Testis (tissue), 3 donors: ENCODE data around the gene CHST5. TPM values are rescaled to one million over a fixed set of nuclear protein-coding genes. Genes with fewer than 3 reads are reported as not detected.
"Not testable (repeated sequence)": the region's sequence is repeated elsewhere in the genome, so short reads cannot be mapped to it uniquely, and the experiment has no call there.

Experiments
- DNase-seq: peaks from one replicate; pipeline ENCODE4 v3.0.0-alpha.2; 2019
- H3K27ac ChIP-seq, 2 donors: fragments of 200-600 bp; sonication (generic); one replicate each; pipeline ENCODE4 v1.5.1; 2019
- H3K27me3 ChIP-seq: fragments of 200-600 bp; sonication (generic); one replicate; pipeline ENCODE4 v1.5.1; 2019
- H3K36me3 ChIP-seq: fragments of 200-600 bp; sonication (generic); one replicate; pipeline ENCODE4 v1.5.1; 2017; ENCODE audit warnings: low read depth; ENCODE audit errors: missing control alignments
- H3K4me1 ChIP-seq: fragments of 200-600 bp; sonication (generic); one replicate; pipeline ENCODE4 v1.5.1; 2019
- H3K4me3 ChIP-seq, 2 donors: fragments of 200-600 bp; sonication (generic); one replicate each; pipeline ENCODE4 v1.5.1; 2017 to 2019
- H3K9me3 ChIP-seq: fragments of 200-600 bp; sonication (generic); one replicate; pipeline ENCODE4 v1.5.1; 2017
- CTCF ChIP-seq, 3 experiments: fragments of 450-650 bp in 2 of 3; fragments of 200-600 bp in 1 of 3; sonication (generic) in 1 of 3; IDR thresholded peaks; one replicate each; pipeline ENCODE4 v1.5.1; 2016 to 2019; ENCODE audit warnings: antibody characterized with exemption in 3 of 3, mild to moderate bottlenecking in 2 of 3, moderate library complexity in 1 of 3
- POLR2A ChIP-seq: fragments of 450-650 bp; IDR thresholded peaks from one replicate; pipeline ENCODE4 v1.6.1; 2017; ENCODE audit warnings: antibody characterized with exemption, mild to moderate bottlenecking, moderate library complexity
- WGBS, 2 donors: methylation state at CpG; one replicate each; pipeline ENCODE4 v1.1.5; 2018; 5-methylcytosine and 5-hydroxymethylcytosine counted together
- intact Hi-C: fragments of 100-400 bp; cut with DNase I; formaldehyde crosslinking; loops from one replicate; pipeline ENCODE4 v1.15.1; 2023; ENCODE audit warnings: low total_unique reads
- polyA plus RNA-seq: library from polyadenylated mRNA; stranded (reverse); fragments of 350-450 nt; fragmentation: Illumina TruSeq; extraction: RNeasy Lipid Tissue Mini Kit (QIAGEN cat#74804); gene quantifications from one replicate; pipeline ENCODE4 v1.2.3, GENCODE V29; 2014; ENCODE audit warnings: low read depth, low replicate concordance; ENCODE audit not compliant: insufficient read depth
- total RNA-seq, 2 donors: library from RNA; depleted of rRNA; stranded (reverse); fragments of >200 nt; gene quantifications; one replicate each; pipeline ENCODE4 v1.2.3, GENCODE V29; 2016

CHST5 gene
- total and polyA plus RNA-seq, 3 donors from 2014 or later, result 0.26 to 0.74 (median 0.55) TPM

- H3K9me3 ChIP-seq, result no peaks in the 10 kb centered on the region
- H3K4me3 ChIP-seq, result peak overlapping the region; percentile 75 to 89
- TF ChIP-seq CTCF (IDR thresholded peaks at IDR 0.05) (no peak), POLR2A (no peak)
- H3K4me1 ChIP-seq, result peaks cover 12% of the 10 kb centered on the region
- WGBS, 2 donors, result 2% methylated on average over 26 of the region's 26 CpGs
- peak; percentile 94 for DNase-seq
- peak overlapping the region; percentile 59 to 90 for H3K27ac ChIP-seq
- H3K36me3 ChIP-seq, result no peaks in the 10 kb centered on the region
- no peaks in the 10 kb centered on the region for H3K27me3 ChIP-seq
- intact Hi-C loops, result no loop called here
Measured at GRCh38 chr16:75555213-75555706, 19.4 kb upstream of the CHST5 start.

GRCh38 chr16:75552951-75553350 lies 17.0 kb upstream of the CHST5 start:
- no peak overlapping the region for H3K4me3 ChIP-seq
- no peak for TF ChIP-seq CTCF (IDR thresholded peaks at IDR 0.05)
- no peak for TF ChIP-seq POLR2A
- no peaks in the 10 kb centered on the region for H3K27me3 ChIP-seq
- no peaks in the 10 kb centered on the region for H3K9me3 ChIP-seq
- H3K36me3 ChIP-seq, result no peaks in the 10 kb centered on the region
- no peak for DNase-seq
- peak overlapping the region in 1 of 2 donors; percentile 27 for H3K27ac ChIP-seq
- 68 to 73% methylated on average over 2 of the region's 2 CpGs for WGBS, 2 donors
- peaks cover 5% of the 10 kb centered on the region for H3K4me1 ChIP-seq
- intact Hi-C loops, result no loop called here

GRCh38 chr16:75550211-75550662 lies 14.3 kb upstream of the CHST5 start:
- TF ChIP-seq POLR2A, result no peak
- TF ChIP-seq CTCF (IDR thresholded peaks at IDR 0.05), result peak in 2 of 3 experiments; percentile 27 to 52
- Histone ChIP-seq H3K9me3 (no peaks in the 10 kb centered on the region), H3K36me3 (no peaks in the 10 kb centered on the region), H3K4me3 (no peak overlapping the region), H3K27ac (no peak overlapping the region), H3K4me1 (peaks cover 5% of the 10 kb centered on the region), H3K27me3 (no peaks in the 10 kb centered on the region)
- peak; percentile 59 for DNase-seq
- WGBS, 2 donors, result 82 to 92% methylated on average over 7 of the region's 7 CpGs
- intact Hi-C loops, result no loop called here

GRCh38 chr16:75548456-75548855 lies 12.5 kb upstream of the CHST5 start:
- H3K4me3 ChIP-seq, DNase-seq, H3K27me3 ChIP-seq, H3K27ac ChIP-seq, intact Hi-C loops, H3K36me3 ChIP-seq, H3K4me1 ChIP-seq, H3K9me3 ChIP-seq: not testable (repeated sequence)
- 97 to 98% methylated on average over 9 of the region's 9 CpGs for WGBS, 2 donors

GRCh38 chr16:75546293-75546692 lies 10.4 kb upstream of the CHST5 start:
- TF ChIP-seq POLR2A (no peak), CTCF (IDR thresholded peaks at IDR 0.05) (no peak)
- Histone ChIP-seq H3K27ac (no peak overlapping the region), H3K4me3 (no peak overlapping the region), H3K36me3 (no peaks in the 10 kb centered on the region), H3K4me1 (no peaks in the 10 kb centered on the region), H3K9me3 (no peaks in the 10 kb centered on the region), H3K27me3 (no peaks in the 10 kb centered on the region)
- WGBS, 2 donors, result 93 to 98% methylated on average over 7 of the region's 7 CpGs
- intact Hi-C loops, result no loop called here
- no peak for DNase-seq

GRCh38 chr16:75545879-75546278 lies 10.0 kb upstream of the CHST5 start:
- WGBS, 2 donors, result 100% methylated on average over 1 of the region's 1 CpG; no CpG with 5 or more reads in 1 of the 2 donors
- H3K36me3 ChIP-seq, H3K27me3 ChIP-seq, H3K27ac ChIP-seq, H3K4me1 ChIP-seq, intact Hi-C loops, H3K9me3 ChIP-seq, DNase-seq, H3K4me3 ChIP-seq: not testable (repeated sequence)

GRCh38 chr16:75542462-75542861 lies 6.6 kb upstream of the CHST5 start:
- H3K9me3 ChIP-seq, H3K27me3 ChIP-seq, H3K4me1 ChIP-seq, intact Hi-C loops, H3K27ac ChIP-seq, H3K4me3 ChIP-seq, DNase-seq, H3K36me3 ChIP-seq: not testable (repeated sequence)
- WGBS, 2 donors, result 85 to 93% methylated on average over 8 of the region's 8 CpGs
